ENCODE measurements around the gene TRAPPC3.

The TRAPPC3 gene

GRCh38 chr1:36125129-36125991 is 23.9 kb downstream of the TRAPPC3 start, which contains the start of gene COL8A2:
Gene COL8A2, minus strand, starts transcription at chr1:36125222. Its CDS starts 24,980 bp downstream, at chr1:36100242.
- no peak for DNase-seq

GRCh38 chr1:36124404-36125128 is 24.7 kb downstream of the TRAPPC3 start:
- no peak for DNase-seq

GRCh38 chr1:36123356-36123755 is 25.9 kb downstream of the TRAPPC3 start:
- DNase-seq: no peak

- DNase-seq: no peak
Measured at GRCh38 chr1:36122062-36123030, 26.9 kb downstream of the TRAPPC3 start.

- DNase-seq: no peak
Measured at GRCh38 chr1:36119456-36119855, 29.8 kb downstream of the TRAPPC3 start.

- DNase-seq: no peak
Measured at GRCh38 chr1:36118447-36119204, 30.7 kb downstream of the TRAPPC3 start.

GRCh38 chr1:36116901-36117300 is 32.4 kb downstream of the TRAPPC3 start:
- no peak for DNase-seq

GRCh38 chr1:36115931-36116330 is 33.4 kb downstream of the TRAPPC3 start:
- no peak for DNase-seq

GRCh38 chr1:36115200-36115669 is 34.1 kb downstream of the TRAPPC3 start:
- DNase-seq: no peak

GRCh38 chr1:36114371-36114770 is 34.9 kb downstream of the TRAPPC3 start:
- DNase-seq: no peak

GRCh38 chr1:36112823-36113222 is 36.5 kb downstream of the TRAPPC3 start:
- no peak for DNase-seq

- no peak for DNase-seq
Measured at GRCh38 chr1:36111151-36111550, 38.1 kb downstream of the TRAPPC3 start.

- DNase-seq: peak in 1 of 2 experiments; percentile 14
Measured at GRCh38 chr1:36109041-36109679, 40.1 kb downstream of the TRAPPC3 start.

- no peak for DNase-seq
Measured at GRCh38 chr1:36108314-36108713, 41.0 kb downstream of the TRAPPC3 start.

GRCh38 chr1:36107394-36107793 is 41.9 kb downstream of the TRAPPC3 start:
- DNase-seq: no peak

GRCh38 chr1:36106269-36106668 is 43.0 kb downstream of the TRAPPC3 start:
- DNase-seq: no peak

- no peak for DNase-seq
Measured at GRCh38 chr1:36101546-36101945, 47.7 kb downstream of the TRAPPC3 start.

- no peak for DNase-seq
Measured at GRCh38 chr1:36100376-36100775, 48.9 kb downstream of the TRAPPC3 start.

- peak; percentile 60 to 75 for DNase-seq
Measured at GRCh38 chr1:36099681-36100341, 49.5 kb downstream of the TRAPPC3 start.

- DNase-seq: no peak
Measured at GRCh38 chr1:36098650-36099365, 50.5 kb downstream of the TRAPPC3 start.

Measured in stimulated activated CD4-positive, alpha-beta T cell treated with anti-CD3 and anti-CD28 coated beads, Interleukin-4, amount 100 ng/mL, for 4 hours (primary cell).